GM12891 (cell line): ENCODE data around the gene RAP1A.

Experiments used
- POLR2A ChIP-seq: IDR thresholded peaks from 2 replicates; pipeline ENCODE4 v1.6.1; 2011; ENCODE audit warnings: low read depth, low read length, control low read depth
- POLR2AphosphoS5 ChIP-seq: IDR thresholded peaks from 2 replicates; pipeline ENCODE4 v1.6.1; 2011; ENCODE audit warnings: low read depth, low read length, control low read depth

DNA sequence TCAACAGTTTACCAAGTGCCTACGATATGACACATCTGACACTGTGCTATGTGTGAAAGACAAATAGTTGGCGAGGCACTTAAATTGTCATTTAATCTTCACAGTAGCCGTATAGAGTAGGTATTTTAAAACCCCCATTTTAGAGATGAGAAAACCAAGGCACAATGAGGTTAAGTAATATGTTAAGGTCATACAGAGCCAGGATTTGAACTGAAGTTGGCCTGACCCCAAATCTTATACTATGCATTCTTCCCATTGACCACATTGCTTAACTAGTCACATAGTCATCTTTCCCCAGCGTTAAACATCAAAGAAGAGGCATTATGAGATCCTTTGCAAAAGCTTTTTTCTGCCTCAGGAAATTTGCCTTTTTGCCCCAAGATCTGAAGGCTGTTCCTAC lies 115.7 kb downstream of the RAP1A start:
- TF ChIP-seq POLR2AphosphoS5 (no peak), POLR2A (no peak)
